GM12874 (cell line): ENCODE data around the gene SIPA1L2.

Experiments used
- TF ChIP-seq, protein P1 (sequence below): IDR thresholded peaks from 2 replicates; pipeline ENCODE4 v1.5.1; 2011; ENCODE audit warnings: low read depth, mild to moderate bottlenecking, control low read depth, low read length, moderate library complexity; ENCODE audit not compliant: insufficient read depth

The SIPA1L2 gene, protein sequence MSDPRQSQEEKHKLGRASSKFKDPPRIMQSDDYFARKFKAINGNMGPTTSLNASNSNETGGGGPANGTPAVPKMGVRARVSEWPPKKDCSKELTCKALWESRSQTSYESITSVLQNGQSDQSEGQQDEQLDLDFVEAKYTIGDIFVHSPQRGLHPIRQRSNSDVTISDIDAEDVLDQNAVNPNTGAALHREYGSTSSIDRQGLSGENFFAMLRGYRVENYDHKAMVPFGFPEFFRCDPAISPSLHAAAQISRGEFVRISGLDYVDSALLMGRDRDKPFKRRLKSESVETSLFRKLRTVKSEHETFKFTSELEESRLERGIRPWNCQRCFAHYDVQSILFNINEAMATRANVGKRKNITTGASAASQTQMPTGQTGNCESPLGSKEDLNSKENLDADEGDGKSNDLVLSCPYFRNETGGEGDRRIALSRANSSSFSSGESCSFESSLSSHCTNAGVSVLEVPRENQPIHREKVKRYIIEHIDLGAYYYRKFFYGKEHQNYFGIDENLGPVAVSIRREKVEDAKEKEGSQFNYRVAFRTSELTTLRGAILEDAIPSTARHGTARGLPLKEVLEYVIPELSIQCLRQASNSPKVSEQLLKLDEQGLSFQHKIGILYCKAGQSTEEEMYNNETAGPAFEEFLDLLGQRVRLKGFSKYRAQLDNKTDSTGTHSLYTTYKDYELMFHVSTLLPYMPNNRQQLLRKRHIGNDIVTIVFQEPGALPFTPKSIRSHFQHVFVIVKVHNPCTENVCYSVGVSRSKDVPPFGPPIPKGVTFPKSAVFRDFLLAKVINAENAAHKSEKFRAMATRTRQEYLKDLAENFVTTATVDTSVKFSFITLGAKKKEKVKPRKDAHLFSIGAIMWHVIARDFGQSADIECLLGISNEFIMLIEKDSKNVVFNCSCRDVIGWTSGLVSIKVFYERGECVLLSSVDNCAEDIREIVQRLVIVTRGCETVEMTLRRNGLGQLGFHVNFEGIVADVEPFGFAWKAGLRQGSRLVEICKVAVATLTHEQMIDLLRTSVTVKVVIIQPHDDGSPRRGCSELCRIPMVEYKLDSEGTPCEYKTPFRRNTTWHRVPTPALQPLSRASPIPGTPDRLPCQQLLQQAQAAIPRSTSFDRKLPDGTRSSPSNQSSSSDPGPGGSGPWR (N-terminal part only)

DNA sequence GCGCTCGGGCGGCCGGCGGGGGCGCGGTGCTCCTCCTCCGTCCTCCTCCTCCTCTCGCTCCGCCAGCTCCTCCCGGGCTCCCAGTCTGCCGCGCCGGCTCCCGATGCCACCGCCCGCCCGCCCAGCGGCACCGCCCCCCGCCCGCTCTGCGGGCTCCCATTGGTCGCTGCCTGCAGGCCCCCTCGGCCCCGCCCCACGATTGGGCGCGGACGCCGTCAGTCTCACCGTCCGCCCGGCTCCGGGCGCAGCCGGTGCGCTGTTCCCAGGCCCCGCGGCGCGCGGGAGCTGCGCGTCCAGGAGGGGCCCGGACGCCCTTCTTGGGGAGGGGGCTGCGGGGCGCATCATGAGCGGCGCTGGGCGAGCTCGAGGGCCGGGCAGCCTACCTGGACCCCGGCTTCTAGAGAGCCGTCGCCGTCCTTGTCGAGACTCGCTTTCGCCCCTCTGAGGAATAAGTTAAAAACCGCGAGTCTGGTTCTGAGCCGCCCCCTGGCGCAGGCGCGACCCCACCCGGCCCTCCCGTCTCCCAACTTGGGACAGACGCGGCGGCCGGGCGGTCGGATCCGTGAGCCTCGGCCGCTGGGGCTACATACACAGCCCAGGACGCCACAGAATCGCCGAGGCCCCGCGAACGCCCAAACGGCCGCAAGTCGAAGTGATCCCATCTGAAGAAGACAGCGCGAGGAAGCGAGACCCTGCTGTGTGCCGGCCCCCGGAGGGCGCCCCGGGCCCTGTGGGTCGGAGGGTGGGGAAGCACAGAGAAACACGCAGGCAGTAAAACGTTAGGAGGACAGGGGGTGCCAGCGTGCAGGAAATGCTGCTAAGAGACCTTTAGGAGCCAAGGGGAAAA, at the start of gene SIPA1L2:
SIPA1L2 (minus strand) TSS at position 87 of the 847 bp plus-strand sequence. CDS start 114,794 bp downstream, outside the sequence.
- TF ChIP-seq, protein P1, sequence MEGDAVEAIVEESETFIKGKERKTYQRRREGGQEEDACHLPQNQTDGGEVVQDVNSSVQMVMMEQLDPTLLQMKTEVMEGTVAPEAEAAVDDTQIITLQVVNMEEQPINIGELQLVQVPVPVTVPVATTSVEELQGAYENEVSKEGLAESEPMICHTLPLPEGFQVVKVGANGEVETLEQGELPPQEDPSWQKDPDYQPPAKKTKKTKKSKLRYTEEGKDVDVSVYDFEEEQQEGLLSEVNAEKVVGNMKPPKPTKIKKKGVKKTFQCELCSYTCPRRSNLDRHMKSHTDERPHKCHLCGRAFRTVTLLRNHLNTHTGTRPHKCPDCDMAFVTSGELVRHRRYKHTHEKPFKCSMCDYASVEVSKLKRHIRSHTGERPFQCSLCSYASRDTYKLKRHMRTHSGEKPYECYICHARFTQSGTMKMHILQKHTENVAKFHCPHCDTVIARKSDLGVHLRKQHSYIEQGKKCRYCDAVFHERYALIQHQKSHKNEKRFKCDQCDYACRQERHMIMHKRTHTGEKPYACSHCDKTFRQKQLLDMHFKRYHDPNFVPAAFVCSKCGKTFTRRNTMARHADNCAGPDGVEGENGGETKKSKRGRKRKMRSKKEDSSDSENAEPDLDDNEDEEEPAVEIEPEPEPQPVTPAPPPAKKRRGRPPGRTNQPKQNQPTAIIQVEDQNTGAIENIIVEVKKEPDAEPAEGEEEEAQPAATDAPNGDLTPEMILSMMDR, result peak; percentile 37

DNA sequence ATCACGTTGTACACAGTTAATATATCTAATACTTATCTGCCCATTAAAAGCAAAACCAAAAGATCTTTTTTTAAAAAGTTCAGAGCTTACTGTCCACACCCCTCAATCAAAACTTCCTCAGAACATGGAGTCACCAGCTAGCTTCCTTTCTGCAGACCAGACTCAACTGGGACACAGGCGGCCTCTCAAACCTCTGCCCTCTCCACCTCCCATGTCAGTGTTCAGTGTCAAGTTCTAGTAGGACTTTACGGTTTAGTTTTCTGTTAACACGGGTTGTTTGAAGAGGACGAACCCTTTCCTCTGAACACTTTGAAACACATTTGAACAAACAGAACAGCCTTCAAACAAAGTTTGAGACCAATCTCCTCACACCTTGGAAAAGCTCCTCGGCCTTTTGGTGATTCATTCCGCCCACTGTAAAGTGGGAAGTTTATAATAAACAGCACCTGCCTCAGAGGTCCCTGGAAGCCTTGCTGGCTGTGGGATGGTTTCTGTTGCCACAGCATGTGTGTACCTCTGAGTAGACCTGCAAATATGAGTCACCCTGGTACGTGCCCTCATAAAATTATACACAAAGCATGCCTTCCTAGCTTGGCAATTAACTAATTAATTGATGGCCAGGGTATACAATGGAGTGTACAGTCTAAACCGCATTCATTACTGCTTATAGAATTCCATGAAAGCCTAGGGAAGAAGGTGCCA, 48.4 kb upstream of the SIPA1L2 start:
- TF ChIP-seq, protein P1, result no peak

DNA sequence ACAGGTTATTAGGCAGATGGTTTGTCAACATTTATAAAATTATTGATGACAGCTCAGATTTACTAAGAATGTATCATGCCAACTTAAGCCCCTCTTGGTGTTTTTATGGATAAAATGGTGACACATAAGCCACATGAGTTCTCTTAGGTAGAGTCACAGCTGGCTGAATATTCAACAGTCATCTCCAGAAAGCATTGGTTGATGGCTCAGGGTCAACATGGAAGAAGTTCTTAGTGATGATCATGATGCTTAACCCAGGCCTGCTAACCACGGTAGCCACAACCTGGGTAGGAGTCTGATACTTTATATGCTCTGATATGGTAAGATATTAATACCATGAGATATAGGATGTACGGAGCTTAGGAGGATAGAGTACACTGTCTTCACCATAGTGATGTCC, 46.4 kb upstream of the SIPA1L2 start:
- TF ChIP-seq, protein P1, result no peak

DNA sequence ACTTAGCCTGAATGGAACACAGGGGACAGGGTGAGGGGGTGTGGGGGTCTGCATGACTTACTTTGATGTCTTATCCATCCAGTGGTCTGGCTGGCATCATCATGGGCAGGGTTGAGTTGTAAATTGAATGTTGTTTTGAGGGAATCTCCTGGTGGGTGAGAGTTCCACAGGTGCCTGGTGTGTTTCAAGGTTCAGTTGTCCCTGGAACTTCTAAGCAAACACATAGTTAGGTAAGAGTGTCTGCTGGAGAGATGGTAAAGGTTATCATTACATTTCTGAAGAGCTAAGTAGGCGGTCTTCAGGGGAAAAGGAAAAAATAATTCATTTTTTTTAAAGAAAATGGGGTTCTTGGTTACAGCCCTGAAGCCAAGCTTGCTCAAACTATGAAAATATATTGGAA, 46.0 kb upstream of the SIPA1L2 start:
- TF ChIP-seq, protein P1, result no peak

DNA sequence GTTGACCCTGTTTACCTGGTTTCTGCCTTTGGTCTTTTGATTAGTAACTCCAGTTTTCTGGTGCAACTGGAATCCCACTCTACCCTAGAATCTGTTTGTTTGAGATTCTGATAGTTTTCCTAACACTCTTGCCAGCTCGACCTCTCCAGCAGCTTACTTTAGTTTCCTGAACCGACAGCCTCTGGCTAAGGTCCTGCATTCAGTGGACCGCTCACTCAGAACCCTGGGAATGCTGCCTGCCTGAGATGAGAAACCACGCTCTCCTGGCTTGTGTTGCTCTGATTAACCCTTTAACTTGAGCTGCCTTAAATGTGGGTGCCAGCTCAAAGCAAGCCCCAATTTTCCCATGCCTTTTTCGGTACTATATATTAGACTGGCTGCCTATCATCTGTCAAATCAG, 45.3 kb upstream of the SIPA1L2 start:
- TF ChIP-seq, protein P1, result no peak

DNA sequence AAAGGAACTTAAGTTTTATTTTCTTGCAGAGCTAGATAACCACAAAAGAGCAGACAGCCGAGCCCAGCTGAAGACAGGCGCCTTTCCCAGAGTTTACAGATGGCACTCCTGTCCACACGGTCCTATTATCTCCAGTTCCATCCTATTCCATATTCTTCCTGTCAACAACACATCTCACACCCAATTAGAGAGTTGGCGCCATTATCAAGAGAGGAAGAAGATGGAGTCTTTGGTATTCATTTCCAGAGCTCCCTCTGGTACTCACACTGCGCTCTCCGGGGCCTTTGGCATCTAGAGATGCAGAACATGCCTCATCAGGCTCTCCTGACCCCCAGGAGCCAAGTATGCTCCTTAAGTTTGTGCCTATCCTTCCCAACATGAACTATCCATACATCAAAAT, 43.3 kb upstream of the SIPA1L2 start:
- TF ChIP-seq, protein P1, result no peak
